GM18505 (cell line): ENCODE results near the gene SNX24.

Experiments used
- ATAC-seq: cut with Tn5 transposase; IDR thresholded peaks from one replicate; pipeline ENCODE4 v1.9.1; 2021; ENCODE audit not compliant: unreplicated experiment
- POLR2A ChIP-seq: IDR thresholded peaks from 4 replicates; pipeline ENCODE4 v1.6.1; 2011; ENCODE audit warnings: borderline replicate concordance; ENCODE audit not compliant: insufficient read depth, insufficient read length; ENCODE audit errors: extremely low read depth

The SNX24 gene

DNA sequence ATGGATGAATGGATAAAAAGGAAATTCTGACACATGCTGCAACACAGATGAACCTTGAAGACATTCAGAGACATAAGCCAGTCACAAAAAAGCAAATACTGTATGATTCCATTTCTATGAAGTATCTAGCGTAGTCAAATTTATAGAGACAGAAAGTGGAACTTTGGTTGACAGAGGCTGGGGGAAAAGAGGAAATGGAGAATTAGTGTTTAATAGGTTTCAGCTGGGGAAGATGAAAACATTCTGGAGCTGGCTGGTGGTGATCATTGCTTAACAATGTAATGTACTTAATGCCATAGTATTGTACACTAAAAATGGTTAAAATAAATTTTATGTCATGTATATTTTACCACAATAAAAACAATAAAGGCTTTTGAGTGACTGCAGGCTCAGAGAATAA, 166.9 kb downstream of the SNX24 start:
- TF ChIP-seq POLR2A: no peak
- ATAC-seq: no peak

DNA sequence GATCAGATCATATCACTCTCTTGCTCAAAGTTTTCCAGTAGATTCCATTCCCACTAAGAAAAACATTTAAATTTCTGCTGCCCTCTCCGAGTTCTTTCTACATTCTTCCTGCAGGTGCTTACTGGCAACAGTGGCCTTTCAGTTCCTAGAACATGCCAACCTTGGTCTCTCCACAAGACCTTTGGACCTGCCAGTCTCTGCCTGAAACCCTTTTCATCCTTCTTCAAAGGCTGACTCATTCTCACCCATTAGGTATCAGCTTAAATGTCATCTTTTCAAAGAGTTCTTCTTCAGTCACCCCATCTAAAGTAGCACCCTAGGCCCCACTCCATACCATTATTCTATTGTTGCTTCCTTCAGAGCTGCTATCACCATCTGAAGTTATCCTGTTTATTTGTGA, 169.3 kb downstream of the SNX24 start:
- no peak for ATAC-seq
- no peak for TF ChIP-seq POLR2A

DNA sequence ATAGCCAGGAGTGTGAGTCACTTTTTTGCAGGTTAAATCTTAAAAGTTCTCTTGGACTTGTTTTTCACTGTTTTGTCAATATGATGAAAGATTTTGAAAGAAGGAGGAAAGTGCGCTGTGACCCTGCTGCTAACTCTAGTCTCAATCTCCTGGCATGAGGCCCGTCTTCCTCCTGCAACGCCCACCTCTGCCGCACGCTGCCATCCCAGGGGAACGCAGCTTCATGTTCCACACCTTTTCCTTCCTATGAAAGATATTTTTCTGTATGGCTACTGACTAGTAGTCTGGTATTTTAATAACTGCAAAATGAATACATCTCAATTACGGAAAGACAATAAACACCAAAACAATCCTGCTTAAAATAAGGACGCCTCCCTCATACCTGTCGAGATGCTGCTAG, 182.8 kb downstream of the SNX24 start:
- TF ChIP-seq POLR2A: no peak

DNA sequence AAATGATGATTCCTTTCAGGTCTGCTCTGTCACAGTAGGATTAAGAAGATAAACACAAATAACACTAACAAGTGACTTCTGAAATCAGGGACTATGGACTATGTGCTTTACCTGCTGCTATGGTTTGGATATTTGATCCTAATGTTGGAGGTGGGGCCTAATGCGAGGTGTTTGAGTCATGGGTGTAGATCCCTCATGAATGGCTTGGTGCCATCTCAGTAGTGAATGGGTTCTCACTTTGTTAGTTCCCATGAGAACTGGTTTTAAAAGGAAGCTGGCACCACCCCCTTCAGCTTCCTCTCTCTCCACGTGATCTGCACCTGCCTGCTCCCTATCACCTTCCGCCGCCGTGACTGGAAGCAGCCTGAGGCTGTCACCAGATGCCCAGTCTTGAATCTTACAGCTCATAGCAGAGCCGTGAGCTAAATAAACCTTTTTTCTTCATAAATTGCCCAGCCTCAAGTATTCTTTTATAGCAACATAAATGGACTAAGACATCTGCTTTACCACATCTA, 187.8 kb downstream of the SNX24 start:
- TF ChIP-seq POLR2A: no peak
- ATAC-seq: no peak

More for the DNA sequence above, 182.8 kb downstream of the SNX24 start:
- ATAC-seq: no peak

DNA sequence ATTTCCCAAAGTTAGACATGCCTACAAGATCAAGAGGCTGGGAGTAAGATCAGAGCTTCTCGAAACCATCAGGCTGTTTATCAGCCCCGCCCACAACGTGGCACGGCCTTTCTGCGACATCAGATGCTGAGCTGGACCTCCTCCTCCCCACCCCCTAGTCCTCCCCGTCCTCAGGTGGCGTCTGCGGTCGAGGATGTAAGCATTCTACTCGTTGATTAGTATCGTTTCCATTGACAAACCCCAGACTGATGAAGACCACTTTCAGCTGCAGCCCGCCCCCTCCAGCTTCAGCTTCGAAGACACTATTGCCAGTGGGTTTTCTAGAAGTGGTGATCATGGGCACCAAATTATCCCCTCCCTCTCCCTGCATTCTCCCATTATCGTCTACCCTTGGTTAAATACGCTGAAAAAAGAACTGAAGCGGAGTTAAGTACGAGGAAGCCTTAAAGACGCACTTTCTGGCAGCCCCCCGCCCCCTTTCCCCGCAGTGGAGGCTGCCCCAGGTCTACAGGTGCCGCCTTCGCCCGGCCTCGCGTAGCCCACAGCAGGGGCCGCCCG, 190.0 kb downstream of the SNX24 start:
- no peak for TF ChIP-seq POLR2A
- no peak for ATAC-seq

DNA sequence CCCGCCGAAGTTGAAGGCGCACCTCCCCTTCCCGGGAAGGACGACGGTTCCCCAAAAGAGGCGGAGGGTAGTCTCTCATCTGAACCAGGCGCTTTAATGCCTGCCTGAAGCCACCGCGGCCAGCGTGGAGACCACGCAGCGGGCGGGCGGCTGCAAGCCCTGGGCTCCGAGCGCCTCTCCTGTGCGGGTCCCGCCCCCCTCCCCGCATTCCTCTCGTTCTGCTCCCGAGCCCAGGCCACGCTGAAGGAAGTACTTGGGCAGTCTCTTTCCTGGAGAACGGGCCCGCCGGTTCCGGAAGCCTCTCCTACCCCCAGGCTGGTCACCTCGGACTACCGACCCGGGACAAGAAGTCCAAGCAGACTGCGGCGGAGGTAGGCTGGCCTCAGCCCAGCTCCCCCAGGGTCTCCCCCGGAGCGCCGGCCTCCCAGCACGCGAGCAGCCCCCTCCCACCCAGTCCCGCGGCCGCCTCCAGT, 190.5 kb downstream of the SNX24 start:
- TF ChIP-seq POLR2A: no peak
- ATAC-seq: peak; percentile 27

DNA sequence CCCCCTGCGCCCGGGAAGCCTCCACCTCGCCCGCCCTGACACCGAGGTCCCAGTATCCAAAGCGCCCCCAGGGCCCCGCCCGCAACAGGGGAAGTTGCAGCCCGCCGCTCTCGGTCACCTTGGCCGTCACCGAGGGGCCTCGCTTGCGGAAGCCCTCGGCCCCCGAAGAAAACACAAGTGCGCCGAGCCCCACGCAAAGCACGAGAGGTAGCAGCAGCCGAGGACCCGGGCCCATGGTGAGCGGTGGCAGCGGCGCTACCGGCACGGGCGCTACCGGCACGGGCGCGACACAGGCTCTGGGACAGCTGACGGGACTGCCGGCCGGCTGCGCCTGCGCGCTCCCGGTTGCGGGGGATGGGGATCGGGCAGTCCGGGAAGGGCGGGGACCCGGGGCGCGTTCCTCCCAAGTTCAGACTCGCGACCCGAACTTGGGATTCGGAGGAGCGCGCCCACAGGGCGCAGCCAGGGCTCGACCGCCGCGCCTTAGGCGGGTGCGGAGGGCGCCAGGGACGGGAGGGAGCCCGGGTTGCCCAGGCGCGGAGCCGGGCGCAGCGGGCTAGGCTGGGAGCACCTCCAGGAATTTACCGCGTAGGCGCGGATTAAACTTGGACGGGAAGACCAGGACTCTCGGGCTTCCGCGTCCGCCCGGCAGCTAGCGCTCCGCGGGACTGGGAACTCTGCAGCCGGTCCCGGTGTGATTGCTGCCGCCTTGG, 191.1 kb downstream of the SNX24 start, which contains the start of gene PPIC:
TSS of gene PPIC (minus strand) at position 335 of the 713 bp plus-strand sequence. CDS start at position 235, 100 bp downstream.
- TF ChIP-seq POLR2A: no peak
- ATAC-seq: peak; percentile 62

DNA sequence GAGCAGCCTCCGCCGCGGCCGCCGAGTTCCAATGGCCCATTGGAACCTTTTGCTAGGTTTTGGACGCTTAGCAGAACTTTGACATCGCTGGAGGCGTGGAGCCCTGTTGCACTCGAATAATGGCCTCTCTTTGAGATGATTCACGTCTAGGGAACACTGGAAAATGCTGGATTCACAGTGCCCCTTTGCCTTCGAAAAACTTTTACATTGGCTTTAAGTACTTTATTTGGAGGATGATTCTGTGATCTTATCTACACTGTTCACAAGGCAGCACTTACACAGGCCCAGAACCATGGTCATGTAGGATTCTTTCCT, 191.6 kb downstream of the SNX24 start:
- TF ChIP-seq POLR2A: no peak
- ATAC-seq: peak; percentile 4

DNA sequence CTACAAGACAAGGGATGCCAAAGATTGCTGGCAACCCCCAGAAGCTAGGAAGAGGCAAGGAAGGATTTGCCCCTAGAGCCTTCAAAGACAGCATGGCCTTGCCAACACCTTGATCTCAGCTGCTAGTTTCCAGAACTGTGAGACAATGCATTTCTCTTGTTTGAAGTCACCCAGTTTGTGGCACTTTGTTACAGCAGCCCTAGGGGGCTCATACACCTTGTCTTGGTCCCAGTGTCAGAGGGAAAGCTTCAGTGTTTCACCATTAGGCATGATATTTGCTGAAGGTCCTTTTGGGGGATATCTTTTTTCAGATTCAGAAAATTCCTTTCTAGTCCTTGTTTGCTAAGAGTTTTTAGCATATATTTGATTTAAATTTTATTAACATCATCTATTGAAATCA, 194.3 kb downstream of the SNX24 start:
- ATAC-seq: no peak
- no peak for TF ChIP-seq POLR2A

DNA sequence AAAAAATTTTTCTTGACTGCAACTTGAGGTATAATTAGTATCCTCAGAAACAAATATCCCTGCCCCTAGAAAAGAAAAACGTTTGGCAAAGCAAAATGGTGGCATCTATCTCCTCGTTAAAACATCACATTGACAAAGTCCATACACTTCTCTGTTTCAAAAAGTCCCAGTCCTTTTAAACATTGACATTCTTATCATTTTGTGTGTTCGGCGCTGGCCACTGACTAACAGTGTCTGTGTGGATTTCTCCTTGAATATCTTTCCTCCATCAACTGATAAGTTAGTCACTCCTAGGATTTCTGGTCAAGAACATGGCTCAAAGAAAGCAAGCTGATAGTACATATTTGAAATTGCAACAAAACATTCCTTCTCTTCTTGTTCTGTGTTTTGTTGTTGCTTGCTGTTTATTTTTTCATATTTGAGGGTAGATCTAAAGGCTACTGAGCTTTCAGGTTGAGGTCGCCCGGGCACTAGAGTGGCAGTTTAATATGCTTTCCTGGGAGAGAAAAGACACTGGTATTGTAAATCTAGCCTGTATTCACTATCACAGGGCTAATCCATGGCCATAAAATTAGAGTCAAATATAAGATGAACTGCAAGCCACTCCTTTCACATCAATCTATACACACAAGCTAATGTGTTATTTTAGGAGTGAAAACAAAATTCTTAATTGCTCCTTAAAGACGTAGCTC, 199.7 kb downstream of the SNX24 start:
- ATAC-seq: no peak
- no peak for TF ChIP-seq POLR2A

DNA sequence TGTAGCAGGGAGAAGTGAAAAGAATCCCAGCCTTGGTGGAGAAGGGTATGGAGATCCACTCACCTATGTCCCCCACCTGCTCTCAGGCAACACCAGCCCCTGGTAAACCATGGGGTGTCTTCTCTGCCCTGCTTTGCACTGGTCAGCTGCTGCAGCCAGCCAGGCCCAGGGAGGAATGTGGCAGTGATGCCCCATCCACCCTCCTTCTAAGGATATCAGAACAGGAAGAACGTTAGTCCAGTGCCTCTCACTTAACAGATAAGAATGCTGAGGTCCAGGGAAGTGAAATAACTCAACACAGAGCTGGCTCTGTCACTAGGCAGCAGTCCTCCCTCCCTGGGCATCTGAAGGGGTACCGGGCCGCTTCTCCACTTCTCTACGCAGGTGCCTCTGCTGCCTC, 200.8 kb downstream of the SNX24 start:
- no peak for ATAC-seq
- no peak for TF ChIP-seq POLR2A

DNA sequence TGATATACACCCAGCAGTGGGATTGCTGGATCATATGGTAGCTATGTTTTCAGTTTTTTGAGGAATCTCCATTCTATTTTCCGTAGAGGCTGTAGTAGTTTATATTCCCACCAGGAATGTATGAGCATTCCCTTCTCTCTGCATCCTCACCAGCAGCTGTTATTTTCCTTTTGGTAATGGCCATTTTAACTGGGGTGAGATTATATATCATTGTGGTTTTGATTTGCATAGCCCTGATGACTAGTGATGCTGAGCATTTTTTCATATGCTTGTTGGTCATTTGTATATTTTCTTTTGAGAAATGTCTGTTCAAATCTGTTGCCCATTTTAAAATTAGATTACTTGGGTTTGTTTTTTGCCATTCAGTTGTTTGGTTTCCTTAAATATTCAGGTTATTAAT, 202.3 kb downstream of the SNX24 start:
- no peak for ATAC-seq
- no peak for TF ChIP-seq POLR2A

DNA sequence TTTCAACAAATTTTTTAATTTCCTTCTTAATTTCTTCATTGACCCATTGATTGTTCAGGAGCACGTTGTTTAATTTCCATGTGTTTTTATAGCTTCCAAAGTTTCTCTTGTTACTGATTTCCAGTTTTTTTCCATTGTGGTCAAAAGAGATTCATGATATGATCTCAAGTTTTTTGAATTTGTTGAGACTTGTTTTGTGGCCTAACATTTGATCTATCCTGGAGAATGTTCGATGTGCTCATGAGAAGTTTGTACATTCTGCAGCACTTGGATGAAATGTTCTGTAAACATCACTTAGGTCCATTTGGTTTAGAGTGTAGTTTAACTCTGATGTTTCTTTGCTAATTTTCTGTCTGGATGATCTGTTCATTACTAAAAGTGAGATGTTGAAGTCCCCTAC, 205.8 kb downstream of the SNX24 start:
- no peak for TF ChIP-seq POLR2A
- no peak for ATAC-seq
